Measurements from ENCODE around the gene GTPBP3.

The GTPBP3 gene

DNA sequence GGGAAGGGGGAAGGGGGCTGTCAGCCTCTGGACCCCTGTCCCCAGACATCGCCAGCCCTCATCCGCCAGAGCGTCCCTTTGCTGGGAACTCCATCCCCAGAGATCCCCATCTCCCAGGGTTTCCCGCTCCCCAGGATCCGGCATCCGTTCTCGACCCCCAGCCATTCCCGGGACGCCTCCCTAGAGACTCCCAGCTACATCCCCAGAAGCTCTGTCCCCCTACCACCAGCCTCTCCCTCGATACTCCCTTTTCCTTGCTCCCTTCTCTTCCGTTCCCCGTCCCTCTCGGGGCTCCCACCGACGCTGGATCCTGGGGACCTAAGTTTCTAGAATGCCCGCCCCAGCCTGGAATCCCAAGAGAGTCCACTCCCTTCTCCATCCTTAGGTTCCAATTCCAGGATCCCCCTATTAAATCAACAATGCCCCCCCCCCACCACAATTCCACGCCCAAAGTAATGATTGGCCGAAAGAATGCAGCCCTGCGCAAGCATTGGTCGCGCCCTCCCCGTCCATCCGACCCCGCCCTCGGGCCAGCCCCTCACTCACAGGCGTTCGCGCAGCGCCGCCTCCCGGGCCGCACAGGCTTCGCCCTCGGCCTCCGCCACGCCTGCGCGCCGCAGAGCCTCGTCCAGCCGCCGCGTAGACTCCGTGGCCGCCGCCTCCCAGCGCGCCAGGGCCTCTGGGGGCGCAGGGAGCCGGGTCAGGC lies 53.5 kb downstream of the GTPBP3 start:
- peak; percentile 86 for DNase-seq

DNA sequence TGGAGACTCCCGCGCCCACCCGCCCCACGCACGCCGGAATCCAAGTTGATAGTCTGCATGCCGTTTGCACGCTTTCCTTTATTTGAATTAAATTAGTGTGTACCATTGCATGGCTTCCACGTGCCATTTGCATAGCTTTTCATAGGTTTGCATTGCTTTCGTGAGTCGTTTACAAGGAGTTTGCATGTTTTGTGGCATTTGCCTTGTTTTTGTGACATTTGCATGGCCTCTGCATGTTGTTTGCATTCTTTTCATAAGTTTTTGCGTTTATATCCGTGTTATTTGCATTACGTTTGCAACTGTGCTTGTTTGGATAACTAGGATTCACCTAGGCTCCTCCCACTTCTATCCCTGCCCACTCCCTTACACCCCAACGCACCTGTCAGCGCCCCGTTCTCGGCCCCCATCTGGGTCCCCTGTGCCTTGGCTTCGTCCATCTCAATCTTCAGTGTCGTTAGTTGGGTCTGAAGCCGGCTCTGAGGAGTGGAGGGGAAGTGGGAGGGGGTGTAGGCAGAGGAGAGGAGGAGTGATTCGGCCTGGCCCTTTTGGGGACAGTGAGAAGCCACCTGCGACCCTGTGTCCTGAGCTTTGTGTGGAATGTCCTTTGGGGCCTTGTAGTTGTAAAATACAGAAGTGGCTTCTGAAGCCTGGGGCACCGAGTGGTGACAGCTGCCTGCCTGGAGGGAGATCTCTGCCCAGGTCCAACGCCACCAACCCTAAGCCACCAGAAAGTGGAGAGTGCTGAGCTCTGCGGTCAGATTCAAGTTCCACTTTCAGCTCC lies 54.2 kb downstream of the GTPBP3 start:
- DNase-seq: no peak
